ENCODE results near the gene ARFGAP1.
"Not testable (repeated sequence)": the region's sequence is repeated elsewhere in the genome, so short reads cannot be mapped to it uniquely, and the experiment has no call there.

Gene ARFGAP1

DNA sequence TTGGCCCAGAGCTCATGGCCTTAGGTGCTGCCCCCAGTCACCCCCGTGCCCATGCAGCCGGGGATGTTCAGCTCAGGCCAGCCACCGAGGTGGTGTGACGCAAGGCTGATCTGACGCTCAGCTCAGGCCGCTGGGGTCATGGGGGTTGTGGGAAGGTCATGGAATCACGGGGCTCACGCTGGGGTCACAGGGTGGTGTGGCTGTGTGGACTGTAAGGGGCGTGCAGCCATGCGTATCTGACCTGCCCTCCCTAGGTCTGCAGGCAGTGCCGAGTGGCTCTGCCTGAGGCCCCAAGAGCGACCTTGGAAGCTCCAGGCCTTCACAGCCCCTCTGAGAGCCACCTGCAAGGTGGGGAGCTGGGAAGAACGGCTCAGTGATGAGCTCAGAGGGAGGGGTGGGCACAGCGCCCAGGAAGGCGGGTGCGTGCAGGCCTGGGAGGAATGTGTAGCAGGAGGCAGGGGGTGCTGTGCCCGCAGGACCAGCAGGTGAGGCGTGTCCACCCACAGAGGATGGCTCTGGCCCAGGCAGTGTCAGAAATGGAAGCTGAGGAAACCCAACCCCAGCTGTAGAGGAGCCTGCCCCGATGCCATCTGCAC is 60.7 kb downstream of the ARFGAP1 start:
- ATAC-seq (ENCODE audit: low read depth) (peak; percentile 50), DNase-seq (ENCODE audit: low spot score) (no peak)
- Histone ChIP-seq H3K9me3 (ENCODE audit: severe bottlenecking) (no peaks in the 10 kb centered on the region), H3K4me3 (ENCODE audit: severe bottlenecking) (no peak overlapping the region), H3K4me1 (ENCODE audit: insufficient read depth, poor library complexity, severe bottlenecking) (no peaks in the 10 kb centered on the region), H3K27me3 (ENCODE audit: insufficient read depth, poor library complexity, severe bottlenecking) (peaks cover 14% of the 10 kb centered on the region), H3K36me3 (ENCODE audit: low read depth) (no peaks in the 10 kb centered on the region), H3K27ac (ENCODE audit: poor library complexity, severe bottlenecking) (no peak overlapping the region)
- TF ChIP-seq, protein P1, sequence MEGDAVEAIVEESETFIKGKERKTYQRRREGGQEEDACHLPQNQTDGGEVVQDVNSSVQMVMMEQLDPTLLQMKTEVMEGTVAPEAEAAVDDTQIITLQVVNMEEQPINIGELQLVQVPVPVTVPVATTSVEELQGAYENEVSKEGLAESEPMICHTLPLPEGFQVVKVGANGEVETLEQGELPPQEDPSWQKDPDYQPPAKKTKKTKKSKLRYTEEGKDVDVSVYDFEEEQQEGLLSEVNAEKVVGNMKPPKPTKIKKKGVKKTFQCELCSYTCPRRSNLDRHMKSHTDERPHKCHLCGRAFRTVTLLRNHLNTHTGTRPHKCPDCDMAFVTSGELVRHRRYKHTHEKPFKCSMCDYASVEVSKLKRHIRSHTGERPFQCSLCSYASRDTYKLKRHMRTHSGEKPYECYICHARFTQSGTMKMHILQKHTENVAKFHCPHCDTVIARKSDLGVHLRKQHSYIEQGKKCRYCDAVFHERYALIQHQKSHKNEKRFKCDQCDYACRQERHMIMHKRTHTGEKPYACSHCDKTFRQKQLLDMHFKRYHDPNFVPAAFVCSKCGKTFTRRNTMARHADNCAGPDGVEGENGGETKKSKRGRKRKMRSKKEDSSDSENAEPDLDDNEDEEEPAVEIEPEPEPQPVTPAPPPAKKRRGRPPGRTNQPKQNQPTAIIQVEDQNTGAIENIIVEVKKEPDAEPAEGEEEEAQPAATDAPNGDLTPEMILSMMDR (IDR thresholded peaks at IDR 0.05; ENCODE audit: poor library complexity, severe bottlenecking): no peak

DNA sequence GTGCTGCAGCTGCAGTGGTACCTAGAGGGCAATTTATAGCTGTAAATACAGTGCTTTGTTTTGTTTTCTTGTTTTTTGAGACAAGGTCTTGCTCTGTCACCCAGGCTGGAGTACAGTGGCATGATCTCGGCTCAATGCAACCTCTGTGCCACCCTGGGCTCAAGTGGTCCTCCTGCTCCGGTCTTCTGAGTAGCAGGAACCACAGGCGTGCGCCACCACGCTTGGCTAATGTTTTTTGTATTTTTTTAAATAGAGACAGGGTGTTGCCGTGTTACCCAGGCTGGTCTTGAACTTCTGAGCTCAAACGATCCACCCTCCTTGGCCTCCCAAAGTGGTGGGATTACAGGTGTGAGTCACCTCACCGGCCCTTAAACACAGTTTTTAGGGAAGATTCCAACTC is 61.7 kb downstream of the ARFGAP1 start:
- ATAC-seq (ENCODE audit: low read depth): no peak
- no peak overlapping the region for H3K4me3 ChIP-seq (ENCODE audit: severe bottlenecking)
- H3K36me3 ChIP-seq (ENCODE audit: low read depth): no peaks in the 10 kb centered on the region
- H3K4me1 ChIP-seq (ENCODE audit: insufficient read depth, poor library complexity, severe bottlenecking): no peaks in the 10 kb centered on the region
- peaks cover 15% of the 10 kb centered on the region for H3K27me3 ChIP-seq (ENCODE audit: insufficient read depth, poor library complexity, severe bottlenecking)
- H3K27ac ChIP-seq (ENCODE audit: poor library complexity, severe bottlenecking): no peak overlapping the region
- DNase-seq (ENCODE audit: low spot score): no peak
- TF ChIP-seq, protein P1 (IDR thresholded peaks at IDR 0.05; ENCODE audit: poor library complexity, severe bottlenecking): no peak
- H3K9me3 ChIP-seq (ENCODE audit: severe bottlenecking): no peaks in the 10 kb centered on the region

DNA sequence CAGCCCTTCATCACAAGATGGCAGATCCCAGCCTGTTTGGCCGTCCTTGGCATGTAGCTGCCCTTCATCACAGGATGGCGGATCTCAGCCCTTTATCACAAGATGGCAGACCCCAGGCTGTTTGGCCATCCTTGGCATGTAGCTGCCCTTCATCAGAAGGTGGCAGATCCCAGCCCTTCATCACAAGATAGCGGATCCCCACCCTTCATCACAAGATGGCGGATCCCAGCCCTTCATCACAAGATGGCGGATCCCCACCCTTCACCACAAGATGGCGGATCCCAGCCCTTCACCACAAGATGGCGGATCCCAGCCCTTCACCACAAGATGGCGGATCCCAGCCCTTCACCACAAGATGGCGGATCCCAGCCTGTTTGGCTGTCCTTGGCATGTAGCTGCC is 62.4 kb downstream of the ARFGAP1 start:
- not testable (repeated sequence) for ATAC-seq (ENCODE audit: low read depth); DNase-seq (ENCODE audit: low spot score); H3K27ac ChIP-seq (ENCODE audit: poor library complexity, severe bottlenecking)

DNA sequence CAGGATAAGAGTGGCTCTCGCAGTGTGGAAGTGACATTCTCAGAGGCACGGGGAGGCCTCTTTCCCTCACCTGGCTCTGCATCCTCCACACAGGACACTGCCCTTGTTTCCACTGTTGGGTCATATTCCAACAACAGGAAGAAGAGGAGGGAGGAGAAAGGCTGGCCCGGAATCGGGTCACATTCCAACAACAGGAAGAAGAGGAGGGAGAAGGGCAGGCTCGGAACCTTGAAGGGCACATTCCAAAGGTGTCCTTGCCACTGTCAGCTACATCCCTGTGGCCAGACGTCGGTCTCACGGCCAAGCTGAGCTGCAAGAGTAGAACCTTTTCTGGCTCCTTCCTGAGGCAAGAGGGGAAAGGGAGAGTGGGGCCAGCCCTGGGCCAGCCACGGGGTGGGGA is 63.1 kb downstream of the ARFGAP1 start:
- Histone ChIP-seq H3K4me1 (ENCODE audit: insufficient read depth, poor library complexity, severe bottlenecking) (no peaks in the 10 kb centered on the region), H3K27me3 (ENCODE audit: insufficient read depth, poor library complexity, severe bottlenecking) (peaks cover 15% of the 10 kb centered on the region), H3K36me3 (ENCODE audit: low read depth) (no peaks in the 10 kb centered on the region), H3K4me3 (ENCODE audit: severe bottlenecking) (no peak overlapping the region), H3K9me3 (ENCODE audit: severe bottlenecking) (no peaks in the 10 kb centered on the region), H3K27ac (ENCODE audit: poor library complexity, severe bottlenecking) (no peak overlapping the region)
- TF ChIP-seq, protein P1 (IDR thresholded peaks at IDR 0.05; ENCODE audit: poor library complexity, severe bottlenecking): no peak
- DNase-seq (ENCODE audit: low spot score) (no peak), ATAC-seq (ENCODE audit: low read depth) (no peak)

More for the DNA sequence above, 62.4 kb downstream of the ARFGAP1 start:
- not testable (repeated sequence) for H3K4me3 ChIP-seq (ENCODE audit: severe bottlenecking); H3K9me3 ChIP-seq (ENCODE audit: severe bottlenecking); H3K4me1 ChIP-seq (ENCODE audit: insufficient read depth, poor library complexity, severe bottlenecking); H3K36me3 ChIP-seq (ENCODE audit: low read depth)
- peaks cover 15% of the 10 kb centered on the region for H3K27me3 ChIP-seq (ENCODE audit: insufficient read depth, poor library complexity, severe bottlenecking)

DNA sequence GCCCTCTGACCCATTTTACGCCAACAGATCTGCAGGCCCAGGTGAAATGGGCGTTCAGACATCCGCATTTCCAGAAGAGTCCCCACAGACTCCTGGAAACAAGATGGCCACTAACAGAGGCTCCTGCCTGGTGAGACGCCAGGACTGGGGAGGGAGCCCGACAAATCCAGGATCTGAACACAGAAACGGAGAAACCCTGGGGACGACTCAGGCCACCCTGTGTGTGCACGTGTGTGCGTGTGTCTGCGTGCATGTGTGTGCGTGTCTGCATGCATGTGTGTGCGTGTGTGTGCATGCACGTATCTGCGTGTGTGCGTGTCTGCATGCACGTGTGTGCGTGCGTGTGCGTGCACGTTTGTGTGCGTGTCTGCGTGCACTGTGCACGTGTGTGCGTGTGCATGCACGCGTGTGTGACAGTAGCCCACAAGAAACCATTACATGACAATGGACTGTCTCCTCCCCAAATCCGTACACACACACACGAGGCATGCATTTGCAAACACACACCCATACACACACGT is 63.7 kb downstream of the ARFGAP1 start:
- H3K4me1 ChIP-seq (ENCODE audit: insufficient read depth, poor library complexity, severe bottlenecking): no peaks in the 10 kb centered on the region
- TF ChIP-seq, protein P1 (IDR thresholded peaks at IDR 0.05; ENCODE audit: poor library complexity, severe bottlenecking): no peak
- peaks cover 15% of the 10 kb centered on the region for H3K27me3 ChIP-seq (ENCODE audit: insufficient read depth, poor library complexity, severe bottlenecking)
- no peaks in the 10 kb centered on the region for H3K36me3 ChIP-seq (ENCODE audit: low read depth)
- ATAC-seq (ENCODE audit: low read depth): no peak
- no peak overlapping the region for H3K4me3 ChIP-seq (ENCODE audit: severe bottlenecking)
- no peak for DNase-seq (ENCODE audit: low spot score)
- H3K27ac ChIP-seq (ENCODE audit: poor library complexity, severe bottlenecking): no peak overlapping the region
- no peaks in the 10 kb centered on the region for H3K9me3 ChIP-seq (ENCODE audit: severe bottlenecking)

All from RWPE2 (cell line).